H9 (cell line): Measurements from ENCODE around the gene MVB12A. TPM values are rescaled to one million over a fixed set of nuclear protein-coding genes. Genes with fewer than 3 reads are reported as not detected.

Experiments
- DNase-seq: peaks from one replicate; pipeline ENCODE4 v3.0.0-alpha.2; 2017
- H2AFZ ChIP-seq: one replicate; pipeline ENCODE4 v1.6.1; 2013; ENCODE audit warnings: mild to moderate bottlenecking, low read length, control low read depth, moderate library complexity
- H2AK5ac ChIP-seq: 2 replicates; pipeline ENCODE4 v1.6.1; 2013; ENCODE audit warnings: low read length, control low read depth, mixed read lengths; ENCODE audit not compliant: insufficient read length
- H2BK120ac ChIP-seq: one replicate; pipeline ENCODE4 v1.6.1; 2013; ENCODE audit warnings: low read depth, mild to moderate bottlenecking, low read length, control low read depth, inconsistent platforms; ENCODE audit not compliant: poor library complexity, severe bottlenecking
- H2BK12ac ChIP-seq: 2 replicates; pipeline ENCODE4 v1.6.1; 2013; ENCODE audit warnings: low read length, control low read depth, mixed read lengths, low read depth; ENCODE audit not compliant: insufficient read length
- H2BK15ac ChIP-seq: 2 replicates; pipeline ENCODE4 v1.6.1; 2013; ENCODE audit warnings: low read depth, low read length, control low read depth
- H2BK20ac ChIP-seq: one replicate; pipeline ENCODE4 v1.6.1; 2013; ENCODE audit warnings: low read depth, mild to moderate bottlenecking, low read length, control low read depth, inconsistent platforms; ENCODE audit not compliant: poor library complexity, severe bottlenecking
- H2BK5ac ChIP-seq: 2 replicates; pipeline ENCODE4 v1.6.1; 2013; ENCODE audit warnings: low read length, control low read depth, mixed read lengths; ENCODE audit not compliant: insufficient read length
- H3K14ac ChIP-seq: 2 replicates; pipeline ENCODE4 v1.6.1; 2013; ENCODE audit warnings: low read length, control low read depth; ENCODE audit not compliant: insufficient read depth
- H3K18ac ChIP-seq: 2 replicates; pipeline ENCODE4 v1.6.1; 2013; ENCODE audit warnings: low read depth, mild to moderate bottlenecking, mixed read lengths, low read length, control low read depth; ENCODE audit not compliant: insufficient read length
- H3K23ac ChIP-seq: 2 replicates; pipeline ENCODE4 v1.6.1; 2013; ENCODE audit warnings: low read length, control low read depth, mixed read lengths, low read depth; ENCODE audit not compliant: insufficient read length
- H3K23me2 ChIP-seq: 2 replicates; pipeline ENCODE4 v1.6.1; 2013; ENCODE audit warnings: low read depth, mild to moderate bottlenecking, mixed read lengths, low read length, control low read depth; ENCODE audit not compliant: insufficient read length, poor library complexity, severe bottlenecking
- H3K27ac ChIP-seq: 2 replicates; pipeline ENCODE4 v1.5.1; 2013; ENCODE audit warnings: low read length, control low read depth, mixed read lengths, low read depth; ENCODE audit not compliant: insufficient read length
- H3K27me3 ChIP-seq: 2 replicates; pipeline ENCODE4 v1.6.1; 2013; ENCODE audit warnings: low read length, control low read depth, inconsistent platforms; ENCODE audit not compliant: insufficient read depth
- H3K4ac ChIP-seq: 2 replicates; pipeline ENCODE4 v1.6.1; 2013; ENCODE audit warnings: low read depth, mild to moderate bottlenecking, control low read depth, inconsistent platforms, low read length, moderate library complexity
- H3K4me1 ChIP-seq: 2 replicates; pipeline ENCODE4 v1.6.1; 2013; ENCODE audit warnings: low read length, control low read depth, inconsistent platforms; ENCODE audit not compliant: insufficient read depth
- H3K4me2 ChIP-seq: 2 replicates; pipeline ENCODE4 v1.6.1; 2013; ENCODE audit warnings: low read length, control low read depth, mixed read lengths; ENCODE audit not compliant: insufficient read length, insufficient read depth
- H3K56ac ChIP-seq: 2 replicates; pipeline ENCODE4 v1.6.1; 2013; ENCODE audit warnings: low read depth, mild to moderate bottlenecking, mixed read lengths, low read length, control low read depth; ENCODE audit not compliant: insufficient read length
- H3K79me1 ChIP-seq: 2 replicates; pipeline ENCODE4 v1.6.1; 2013; ENCODE audit warnings: low read depth, mild to moderate bottlenecking, moderate library complexity, low read length, control low read depth, inconsistent platforms; ENCODE audit not compliant: insufficient read depth, poor library complexity, severe bottlenecking
- H3K79me2 ChIP-seq: 2 replicates; pipeline ENCODE4 v1.6.1; 2013; ENCODE audit warnings: low read length, control low read depth, inconsistent platforms; ENCODE audit not compliant: insufficient read depth
- H3K9ac ChIP-seq: 2 replicates; pipeline ENCODE4 v1.6.1; 2013; ENCODE audit warnings: low read length, control low read depth, mixed read lengths; ENCODE audit not compliant: insufficient read length; ENCODE audit errors: extremely low read depth
- H3K9me3 ChIP-seq: one replicate; pipeline ENCODE4 v1.6.1; 2013; ENCODE audit warnings: low read depth, low read length, inconsistent platforms; ENCODE audit not compliant: control insufficient read depth
- H3T11ph ChIP-seq: one replicate; pipeline ENCODE4 v1.6.1; 2013; ENCODE audit warnings: mild to moderate bottlenecking, low read length, control low read depth, inconsistent platforms
- H4K20me1 ChIP-seq: one replicate; pipeline ENCODE4 v1.6.1; 2013; ENCODE audit not compliant: control insufficient read depth, insufficient read length, insufficient read depth
- H4K5ac ChIP-seq: 2 replicates; pipeline ENCODE4 v1.6.1; 2013; ENCODE audit warnings: low read depth, mild to moderate bottlenecking, mixed read lengths, low read length, control low read depth; ENCODE audit not compliant: insufficient read length
- H4K8ac ChIP-seq: replicated peaks from 2 replicates; pipeline ENCODE4 v1.6.1; 2013; ENCODE audit warnings: low read length, control low read depth, mixed read lengths, low read depth; ENCODE audit not compliant: insufficient read length
- H4K91ac ChIP-seq: 2 replicates; pipeline ENCODE4 v1.6.1; 2013; ENCODE audit warnings: low read depth, mild to moderate bottlenecking, moderate library complexity, mixed read lengths, low read length, control low read depth; ENCODE audit not compliant: insufficient read length
- H3K27ac Mint-ChIP-seq, 3 experiments: 2 replicates in 2 of 3; 3 replicates in 1 of 3; pipeline ENCODE4 v1.8.0; 2020 to 2021; ENCODE audit warnings: mixed read lengths in 3 of 3, mild to moderate bottlenecking in 1 of 3, moderate library complexity in 1 of 3
- H3K27me3 Mint-ChIP-seq: 2 replicates; pipeline ENCODE4 v1.8.0; 2021; ENCODE audit warnings: low read depth, mild to moderate bottlenecking, moderate library complexity, mixed read lengths
- H3K36me3 Mint-ChIP-seq, 3 experiments: 2 replicates in 2 of 3; 3 replicates in 1 of 3; pipeline ENCODE4 v1.8.0; 2020 to 2021; ENCODE audit warnings: low read depth in 3 of 3, mixed read lengths in 3 of 3; ENCODE audit not compliant: insufficient read depth in 1 of 3
- H3K4me1 Mint-ChIP-seq, 2 experiments: 2 replicates each; pipeline ENCODE4 v1.8.0; 2020; ENCODE audit warnings: mixed read lengths in 2 of 2
- H3K4me3 Mint-ChIP-seq, 2 experiments: 2 replicates in 1 of 2; 3 replicates in 1 of 2; pipeline ENCODE4 v1.8.0; 2020 to 2021; ENCODE audit warnings: mild to moderate bottlenecking in 2 of 2, mixed read lengths in 2 of 2, moderate library complexity in 1 of 2
- H3K9me3 Mint-ChIP-seq, 2 experiments: 2 replicates in 1 of 2; 3 replicates in 1 of 2; pipeline ENCODE4 v1.8.0; 2020; ENCODE audit warnings: mild to moderate bottlenecking in 2 of 2, mixed read lengths in 2 of 2, moderate library complexity in 1 of 2
- CTCF ChIP-seq: fragments of 200-600 bp; sonication (generic); conservative IDR thresholded peaks from 3 replicates; pipeline ENCODE4 v1.8.0; 2021; ENCODE audit warnings: antibody characterized with exemption, mild to moderate bottlenecking
- WGBS: extraction: QIAGEN DNeasy Blood & Tissue Kit; methylation state at CpG from one replicate; pipeline ENCODE4 v1.1.7; 2013; ENCODE audit warnings: missing lambda C conversion rate, low lambda C conversion rate, mixed read lengths; ENCODE audit not compliant: insufficient read length; ENCODE audit errors: extremely low coverage; 5-methylcytosine and 5-hydroxymethylcytosine counted together
- total RNA-seq: library from RNA; stranded (reverse); gene quantifications from 2 replicates; pipeline ENCODE4 v1.2.1, GENCODE V29; 2021

Gene MVB12A
- total RNA-seq, 1 experiment from 2014 or later: 50.4 TPM

- Mint-ChIP-seq H3K4me3 (peak overlapping the region; percentile 24 to 27; a peak in 2 of 5 replicates), H3K36me3 (peaks cover 0 to 8% (median 4%) of the 10 kb centered on the region in 3 experiments; a peak in 2 of 7 replicates), H3K9me3 (no peaks in the 10 kb centered on the region), H3K27me3 (no peaks in the 10 kb centered on the region; the same call in 1 of the 2 replicates), H3K27ac (no peak overlapping the region; a peak in 1 of 7 replicates), H3K4me1 (peaks cover 19 to 30% of the 10 kb centered on the region in 2 experiments)
- no peak overlapping the region for H3K27ac ChIP-seq
- H3K27me3 ChIP-seq: no peaks in the 10 kb centered on the region
- no peak overlapping the region for H4K91ac ChIP-seq
- H4K8ac ChIP-seq: no peak overlapping the region
- no peak overlapping the region for H4K5ac ChIP-seq
- no peak overlapping the region for H3K14ac ChIP-seq
- H3K9ac ChIP-seq: no peak overlapping the region
- no peaks in the 10 kb centered on the region for H3K9me3 ChIP-seq
- no peaks in the 10 kb centered on the region for H3K79me1 ChIP-seq
- H3K23ac ChIP-seq: no peak overlapping the region
- H2AFZ ChIP-seq: no peak overlapping the region
- no peak overlapping the region for H2BK5ac ChIP-seq
- no peak overlapping the region for H3T11ph ChIP-seq
- peaks cover 11% of the 10 kb centered on the region for H3K23me2 ChIP-seq
- no peak overlapping the region for H2BK20ac ChIP-seq
- H3K79me2 ChIP-seq: no peaks in the 10 kb centered on the region
- H3K18ac ChIP-seq: no peak overlapping the region
- no peak overlapping the region for H2AK5ac ChIP-seq
- H4K20me1 ChIP-seq: no peaks in the 10 kb centered on the region
- H2BK15ac ChIP-seq: no peak overlapping the region
- no peak overlapping the region for H3K4ac ChIP-seq
- no CpG with 5 or more reads among the region's 20 CpGs for WGBS
- H2BK120ac ChIP-seq: no peak overlapping the region
- TF ChIP-seq CTCF: no peak
- H3K4me1 ChIP-seq: no peaks in the 10 kb centered on the region; the same call in 1 of the 2 replicates
- H2BK12ac ChIP-seq: no peak overlapping the region
- no peak overlapping the region for H3K56ac ChIP-seq
- no peak for DNase-seq
- H3K4me2 ChIP-seq: no peak overlapping the region
Observed at GRCh38 chr19:17423429-17424208, 3.8 kb downstream of the MVB12A start.
